Superior temporal gyrus (tissue), 1 donor: ENCODE results near the gene FAM20A.
"Not testable (repeated sequence)": the region's sequence is repeated elsewhere in the genome, so short reads cannot be mapped to it uniquely, and the experiment has no call there.

Experiments used
- DNase-seq: peaks from one replicate; pipeline ENCODE4 v3.0.0-alpha.2; 2016; ENCODE audit errors: extremely low spot score

FAM20A gene

GRCh38 chr17:68519911-68520310 is 81.3 kb downstream of the FAM20A start:
- DNase-seq: no peak

DNA sequence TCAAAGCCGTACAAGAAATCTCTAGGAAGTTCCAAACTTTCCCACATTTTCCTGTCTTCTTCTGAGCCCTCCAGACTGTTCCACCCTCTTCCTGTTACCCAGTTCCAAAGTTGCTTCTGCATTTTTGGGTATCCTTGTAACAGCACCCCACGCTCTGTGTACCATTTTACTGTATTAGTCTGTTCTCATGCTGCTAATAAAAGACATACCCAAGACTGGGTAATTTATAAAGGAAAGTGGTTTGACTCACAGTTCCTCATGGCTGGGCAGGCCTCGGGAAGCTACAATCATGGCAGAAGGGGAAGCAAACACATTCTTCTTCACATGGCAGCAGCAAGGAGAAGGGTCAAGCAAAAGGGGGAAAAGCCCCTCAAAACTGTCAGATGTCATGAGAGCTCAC is 82.1 kb downstream of the FAM20A start:
- DNase-seq: not testable (repeated sequence)

GRCh38 chr17:68518063-68518815 is 82.9 kb downstream of the FAM20A start:
- no peak for DNase-seq

DNA sequence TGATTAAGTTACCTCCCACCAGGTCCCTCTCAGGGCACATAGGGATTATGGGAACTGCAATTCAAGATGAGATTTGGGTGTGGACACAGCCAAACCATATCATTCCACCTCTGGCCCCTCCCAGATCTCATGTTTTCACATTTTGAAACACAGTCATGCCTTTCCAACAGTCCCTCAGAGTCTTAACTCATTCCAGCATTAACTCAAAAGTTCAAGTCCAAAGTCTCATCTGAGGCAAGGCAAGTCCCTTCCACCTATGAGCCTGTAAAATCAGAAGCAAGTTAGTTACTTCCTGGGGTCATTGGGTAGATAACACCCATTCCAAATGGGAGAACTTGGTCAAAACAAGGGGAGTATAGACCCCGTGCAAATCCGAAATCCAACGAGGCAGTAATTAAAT is 83.6 kb downstream of the FAM20A start:
- not testable (repeated sequence) for DNase-seq

- no peak for DNase-seq
Measured at GRCh38 chr17:68516732-68517131, 84.4 kb downstream of the FAM20A start.

DNA sequence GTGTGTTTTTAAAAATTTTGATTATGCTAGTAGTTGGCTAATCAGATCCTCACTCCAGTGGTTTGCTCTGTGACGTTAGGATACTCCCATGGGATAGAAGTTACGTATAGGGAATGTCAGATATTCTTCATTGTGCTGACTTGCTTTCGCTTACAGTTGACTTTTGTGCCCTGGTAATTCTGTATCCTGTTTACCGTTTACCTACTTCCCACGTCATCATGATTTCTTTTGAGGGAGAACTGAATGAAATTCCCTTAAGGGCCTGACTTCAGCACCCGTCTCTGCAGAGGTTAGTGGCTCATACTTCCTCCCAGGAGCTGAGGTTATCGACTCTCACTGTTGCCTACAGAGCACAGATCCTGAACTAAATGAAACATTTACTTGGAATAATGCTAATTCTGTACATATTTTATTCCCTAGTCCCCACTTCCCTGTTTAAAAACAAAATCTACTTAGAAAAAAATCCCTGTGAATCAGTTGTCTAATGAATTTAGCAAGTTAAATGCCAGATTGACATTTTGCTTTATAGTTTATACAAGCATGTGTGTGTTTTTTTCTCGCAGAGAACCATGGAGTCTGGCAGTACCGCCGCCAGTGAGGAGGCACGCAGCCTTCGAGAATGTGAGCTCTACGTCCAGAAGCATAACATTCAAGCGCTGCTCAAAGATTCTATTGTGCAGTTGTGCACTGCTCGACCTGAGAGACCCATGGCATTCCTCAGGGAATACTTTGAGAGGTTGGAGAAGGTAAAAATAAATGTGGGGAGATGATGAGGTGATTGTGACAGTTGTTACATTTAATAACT is 86.1 kb downstream of the FAM20A start:
- peak; percentile 60 for DNase-seq

DNA sequence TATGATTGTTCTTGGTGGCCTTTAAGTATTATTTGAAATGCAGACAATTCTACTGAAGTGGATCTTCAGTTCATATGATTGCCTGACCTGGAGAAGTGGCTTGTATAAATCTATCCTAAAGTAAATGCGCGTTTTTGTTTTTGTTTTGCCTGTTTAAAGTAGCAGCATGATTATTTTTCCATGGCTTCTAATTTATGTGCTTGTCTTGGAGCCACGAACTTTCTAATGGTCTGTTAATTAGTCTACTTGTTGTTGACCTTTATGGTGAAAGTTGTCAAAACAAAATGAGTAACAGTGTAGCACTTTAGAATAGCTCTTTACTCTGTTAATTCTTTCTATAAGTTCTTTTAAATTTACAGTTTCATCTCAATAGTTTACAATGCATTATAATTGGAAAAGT is 87.2 kb downstream of the FAM20A start:
- DNase-seq: no peak

- peak; percentile 56 for DNase-seq
Measured at GRCh38 chr17:68512960-68513474, 88.2 kb downstream of the FAM20A start.

DNA sequence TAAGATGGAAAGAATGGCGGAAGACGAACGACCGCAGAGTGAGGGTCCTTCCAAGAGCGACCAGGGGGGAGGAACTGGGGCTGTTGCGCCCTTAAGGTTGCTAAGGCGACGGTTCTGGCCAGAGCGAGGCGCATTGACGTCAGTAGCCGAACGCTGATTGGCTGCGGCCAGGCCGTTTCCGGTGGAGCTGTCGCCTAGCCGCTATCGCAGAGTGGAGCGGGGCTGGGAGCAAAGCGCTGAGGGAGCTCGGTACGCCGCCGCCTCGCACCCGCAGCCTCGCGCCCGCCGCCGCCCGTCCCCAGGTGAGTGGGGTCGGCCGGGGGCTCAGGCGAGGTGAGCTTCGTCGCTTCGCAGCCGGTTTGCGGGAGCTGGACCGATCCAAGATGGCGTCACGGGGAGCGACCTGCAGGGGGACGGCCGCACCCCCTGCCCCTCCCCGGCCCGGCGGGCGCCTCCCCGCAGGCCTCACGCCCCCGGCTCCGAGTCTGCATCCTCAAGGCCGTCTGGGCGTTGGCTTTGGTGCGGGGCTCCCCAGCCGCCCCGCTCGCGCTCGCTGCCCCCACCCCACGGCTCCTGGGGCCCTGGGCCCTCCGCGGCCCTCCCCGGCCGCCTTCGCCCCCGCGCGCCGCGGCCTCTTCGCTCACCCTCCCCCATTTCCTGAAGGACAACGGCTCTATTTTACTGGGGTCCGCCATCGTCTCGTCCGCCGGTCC is 88.8 kb downstream of the FAM20A start, which contains the start of gene PRKAR1A:
Gene PRKAR1A, plus strand, starts transcription at position 184 of the 713 bp plus-strand sequence. CDS start 2,970 bp downstream, outside the sequence.
- peak; percentile 99 for DNase-seq

GRCh38 chr17:68511671-68512246 is 89.4 kb downstream of the FAM20A start:
- DNase-seq: peak; percentile 79

GRCh38 chr17:68511254-68511670 is 89.9 kb downstream of the FAM20A start:
- peak; percentile 60 for DNase-seq

DNA sequence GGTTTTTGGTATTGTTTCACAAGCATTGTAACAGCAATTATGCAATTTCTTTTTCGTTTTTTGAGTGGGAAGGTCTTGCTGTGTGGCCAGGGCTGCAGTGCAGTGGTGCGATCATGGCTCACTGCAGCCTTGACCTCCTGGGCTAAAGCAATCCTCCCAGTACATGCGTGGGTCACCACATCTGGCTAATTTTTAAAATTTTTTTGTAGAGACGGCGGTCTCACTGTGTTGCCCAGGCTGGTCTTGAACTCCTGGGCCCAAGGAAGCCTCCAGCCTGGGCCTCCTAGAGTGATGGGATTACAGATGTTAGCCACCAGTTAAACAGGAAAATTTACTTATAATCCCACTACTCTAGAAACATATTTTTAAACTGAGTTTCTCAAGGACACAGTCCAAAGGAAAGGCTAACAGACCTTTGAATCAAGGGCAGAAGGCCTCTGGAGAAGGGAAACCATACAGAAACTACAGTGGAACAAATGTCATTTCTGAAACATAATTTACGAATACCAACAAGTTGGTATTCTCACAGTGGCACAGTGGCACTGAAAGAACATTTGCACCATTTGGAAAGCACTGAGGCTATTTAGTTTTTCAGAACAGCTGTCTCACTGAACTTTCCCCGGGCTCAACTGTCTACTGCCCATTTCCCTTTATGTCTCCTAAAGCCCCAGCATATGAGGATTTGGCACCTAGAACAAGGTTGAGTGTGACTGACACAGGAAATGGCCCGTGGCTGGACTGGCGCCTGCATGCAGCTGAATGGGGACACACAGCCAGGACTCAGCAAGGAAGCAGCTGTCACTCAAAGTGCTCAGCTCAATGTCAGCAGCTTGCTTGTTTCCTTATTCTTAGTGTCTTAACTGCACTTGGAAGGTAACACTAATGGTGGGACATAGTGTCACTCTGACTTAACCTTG is 91.8 kb downstream of the FAM20A start:
- DNase-seq: no peak

DNA sequence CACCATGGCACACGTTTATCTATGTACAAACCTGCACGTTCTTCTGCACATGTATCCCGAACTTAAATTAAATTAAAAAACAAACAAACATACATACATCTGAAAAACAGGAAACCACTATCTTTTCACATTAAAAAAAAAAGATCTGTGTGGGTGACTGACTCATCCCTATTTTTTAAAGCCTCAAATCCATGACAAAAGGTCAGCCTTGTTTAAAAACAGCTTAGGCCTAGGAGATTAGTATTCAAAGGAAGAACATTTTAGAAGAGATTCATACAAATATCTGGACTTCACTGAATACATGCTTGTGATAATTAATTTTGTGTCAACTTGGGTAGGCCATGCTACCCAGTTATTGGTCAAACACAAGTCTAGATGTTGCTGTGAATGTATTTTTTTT is 93.6 kb downstream of the FAM20A start:
- no peak for DNase-seq

DNA sequence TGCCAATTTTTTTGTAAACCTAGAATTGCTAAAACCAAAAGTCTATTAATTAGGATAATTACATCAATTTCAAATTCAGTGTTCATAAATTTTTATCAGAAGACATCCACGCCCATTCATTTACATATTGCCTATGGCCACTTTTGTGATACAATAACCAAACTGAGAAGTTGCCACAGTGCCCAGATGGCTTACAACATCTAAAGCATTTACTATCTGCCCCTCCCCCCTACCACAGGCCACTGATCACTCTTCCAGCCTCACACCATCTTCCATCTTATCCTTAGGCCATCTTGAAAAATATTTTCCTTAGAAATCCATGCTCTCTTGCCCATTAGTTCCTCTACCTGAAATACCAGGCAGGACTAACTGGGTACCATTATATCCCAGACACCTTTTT is 95.2 kb downstream of the FAM20A start:
- no peak for DNase-seq

DNA sequence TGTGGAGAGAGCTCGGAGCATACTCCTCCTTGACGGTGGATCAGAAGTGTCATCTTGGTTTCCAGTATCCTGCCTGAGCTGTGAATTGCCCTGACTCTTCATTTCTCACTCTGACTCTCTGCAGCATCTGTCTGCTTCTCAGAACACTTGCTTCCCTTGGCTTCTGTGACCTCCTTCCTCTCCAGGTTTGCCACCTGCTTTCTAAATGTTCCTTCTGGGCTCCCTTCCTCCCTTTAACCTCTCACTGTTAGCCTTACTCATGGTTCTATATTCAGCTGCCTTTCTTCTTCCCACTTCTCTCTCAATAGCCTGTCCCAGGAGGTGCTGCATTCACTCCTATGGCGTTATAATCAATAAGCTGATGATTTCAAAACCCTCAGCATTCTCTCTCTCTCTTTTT is 100.1 kb downstream of the FAM20A start:
- DNase-seq: no peak

DNA sequence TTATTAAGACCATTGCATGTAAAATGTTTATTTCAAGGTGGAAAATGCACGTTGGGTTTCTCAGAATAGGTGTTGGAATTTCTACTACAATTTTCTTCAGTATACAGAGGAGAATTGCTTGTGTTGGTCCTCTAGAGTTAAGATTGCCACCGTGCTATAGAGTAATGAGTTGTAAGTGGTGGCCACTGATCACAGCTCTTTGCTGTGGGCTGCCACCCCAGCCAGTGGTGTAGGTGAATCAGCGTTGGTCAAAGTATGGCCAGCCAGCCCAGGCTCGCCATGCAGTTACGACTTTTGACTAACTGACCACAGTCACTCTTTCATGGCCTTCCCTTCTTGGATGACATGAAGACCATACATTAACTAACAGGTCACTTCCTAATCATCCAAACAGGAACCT is 101.6 kb downstream of the FAM20A start:
- DNase-seq: no peak

DNA sequence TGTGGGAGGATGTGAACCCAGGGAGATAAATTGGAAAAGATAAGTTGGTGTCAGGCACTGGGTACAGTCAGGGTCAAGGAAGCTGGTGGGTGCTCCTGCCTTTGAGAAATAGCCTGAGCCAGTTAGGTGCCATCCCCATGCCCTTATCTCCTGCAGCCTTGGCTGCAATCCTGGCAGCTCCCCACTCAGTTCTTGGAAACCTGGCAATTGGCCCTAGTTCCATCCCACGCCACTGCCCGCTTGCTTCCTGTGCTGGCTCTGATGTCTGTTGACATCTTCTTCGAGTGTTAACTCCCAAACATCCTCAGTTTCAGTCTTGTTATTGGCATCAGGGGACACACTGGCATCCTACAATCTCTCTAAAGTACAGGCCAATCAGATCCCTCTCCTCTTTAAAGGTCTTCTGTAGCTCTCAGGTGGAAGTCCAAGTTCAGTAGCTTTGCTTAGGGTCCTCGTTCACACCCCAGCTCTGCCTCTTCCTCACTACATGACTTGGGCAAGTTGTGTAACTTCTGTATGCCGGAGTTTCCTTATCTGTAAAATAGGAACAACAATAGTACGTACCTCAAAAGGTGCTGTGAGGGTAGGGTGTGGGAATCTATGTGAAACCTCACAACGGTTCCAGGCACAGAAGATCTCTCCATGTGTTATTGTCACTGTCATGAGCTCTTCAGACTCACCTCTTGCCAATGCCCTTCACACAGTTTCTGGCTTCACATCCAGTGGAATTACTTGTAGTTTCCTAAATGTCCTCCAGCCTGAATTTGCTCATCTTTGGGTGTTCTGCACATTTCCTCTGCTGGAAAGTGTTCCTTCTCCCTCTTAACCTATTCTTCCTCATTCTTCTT is 102.5 kb downstream of the FAM20A start:
- DNase-seq: no peak

DNA sequence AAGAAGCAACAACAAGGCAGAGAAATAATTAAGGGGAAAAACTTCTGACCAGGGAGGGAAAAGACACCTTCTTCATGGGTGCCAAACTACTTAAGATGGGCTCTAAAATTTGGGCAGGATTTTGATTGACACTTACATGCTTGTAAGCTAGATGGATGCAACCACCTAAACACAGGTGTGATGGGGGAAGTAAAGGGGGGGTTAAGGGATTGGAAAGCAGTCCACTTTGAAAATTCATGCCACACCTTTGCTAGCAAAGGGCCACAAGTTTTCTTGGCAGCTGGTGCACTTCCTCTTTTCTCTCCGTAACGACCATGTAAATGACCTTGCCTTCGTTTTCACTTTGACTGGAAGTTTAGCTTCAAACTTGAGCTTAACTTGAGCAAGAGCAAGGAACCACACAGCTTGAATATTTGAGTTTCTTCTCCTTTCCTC is 103.3 kb downstream of the FAM20A start:
- DNase-seq: no peak

- DNase-seq: no peak
Measured at GRCh38 chr17:68495081-68495480, 106.1 kb downstream of the FAM20A start.
